GM19035 (cell line): ENCODE results near the gene SHANK2.

Experiments used
- ATAC-seq: cut with Tn5 transposase; IDR thresholded peaks from one replicate; pipeline ENCODE4 v1.9.1; 2021; ENCODE audit not compliant: unreplicated experiment

SHANK2 gene

DNA sequence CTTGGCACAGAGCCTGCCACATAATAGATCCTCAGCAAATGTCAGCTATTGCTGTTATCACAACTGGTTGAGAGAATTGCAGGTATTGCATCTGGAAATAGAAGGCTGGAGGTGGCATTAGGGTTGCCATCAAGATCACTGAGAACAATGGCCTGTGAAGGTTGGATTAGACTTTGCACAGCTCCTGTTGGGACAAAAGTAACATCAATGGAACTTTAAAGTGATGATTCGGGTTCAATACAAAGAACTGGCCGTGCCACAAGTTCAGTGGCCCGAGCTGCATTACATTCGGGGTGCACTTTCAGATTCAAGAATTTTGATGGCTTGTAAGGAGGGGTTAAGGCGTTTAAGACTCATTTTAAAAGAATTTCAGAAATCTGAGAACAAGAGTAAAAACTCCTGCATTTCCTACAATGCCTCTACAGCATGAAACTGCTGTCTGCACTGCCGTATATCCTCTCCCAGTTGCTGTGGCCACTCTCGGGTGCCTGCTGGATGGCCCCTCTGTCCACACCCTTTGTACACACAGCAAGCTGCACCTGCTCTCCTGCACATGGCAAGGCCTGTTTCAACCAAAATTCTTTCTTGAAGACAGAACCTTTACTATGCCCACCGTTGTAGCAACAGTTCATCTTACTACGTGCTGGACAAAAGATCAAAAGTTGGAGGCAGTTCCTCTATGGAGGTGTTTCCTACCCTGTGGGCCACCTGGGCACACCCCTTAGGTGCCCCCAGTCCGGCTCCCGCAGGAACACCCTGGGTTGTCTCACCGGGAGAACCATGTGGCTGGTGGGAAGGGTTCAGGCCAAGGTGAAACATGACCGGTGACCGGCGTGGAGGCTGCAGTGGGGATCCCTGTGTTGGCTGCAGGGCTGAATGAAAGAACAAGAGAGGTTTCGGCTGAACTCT is 17.5 kb upstream of the SHANK2 start:
- ATAC-seq = no peak

DNA sequence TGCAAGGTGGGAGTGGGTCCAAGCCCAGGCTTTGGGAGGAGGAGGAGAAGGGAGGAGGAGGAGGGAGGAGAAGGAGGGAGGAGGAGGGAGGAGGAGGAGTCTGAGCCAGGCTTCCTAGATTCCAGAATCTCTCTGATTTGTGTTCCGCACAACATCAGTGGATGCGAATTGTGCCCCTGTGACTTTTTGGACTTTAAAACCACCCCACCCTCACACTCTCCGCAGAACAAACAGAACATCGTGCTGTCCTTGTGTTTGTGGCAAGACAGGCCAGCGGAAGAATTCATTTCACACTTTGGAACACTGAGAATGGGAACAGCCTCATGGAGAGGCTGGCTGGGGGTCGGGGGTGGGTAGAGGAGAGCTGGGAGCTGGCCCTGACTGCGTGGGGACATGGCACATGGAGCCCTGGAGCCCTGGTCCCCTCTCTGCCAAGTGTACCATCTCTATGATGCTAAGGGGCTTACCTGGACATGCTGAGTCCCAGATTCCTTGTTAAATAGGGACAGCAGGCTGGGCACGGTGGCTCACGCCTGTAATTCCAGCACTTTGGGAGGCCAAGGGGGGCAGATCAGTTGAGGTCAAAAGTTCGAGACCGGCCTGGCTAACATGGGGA is 16.4 kb upstream of the SHANK2 start:
- no peak for ATAC-seq

DNA sequence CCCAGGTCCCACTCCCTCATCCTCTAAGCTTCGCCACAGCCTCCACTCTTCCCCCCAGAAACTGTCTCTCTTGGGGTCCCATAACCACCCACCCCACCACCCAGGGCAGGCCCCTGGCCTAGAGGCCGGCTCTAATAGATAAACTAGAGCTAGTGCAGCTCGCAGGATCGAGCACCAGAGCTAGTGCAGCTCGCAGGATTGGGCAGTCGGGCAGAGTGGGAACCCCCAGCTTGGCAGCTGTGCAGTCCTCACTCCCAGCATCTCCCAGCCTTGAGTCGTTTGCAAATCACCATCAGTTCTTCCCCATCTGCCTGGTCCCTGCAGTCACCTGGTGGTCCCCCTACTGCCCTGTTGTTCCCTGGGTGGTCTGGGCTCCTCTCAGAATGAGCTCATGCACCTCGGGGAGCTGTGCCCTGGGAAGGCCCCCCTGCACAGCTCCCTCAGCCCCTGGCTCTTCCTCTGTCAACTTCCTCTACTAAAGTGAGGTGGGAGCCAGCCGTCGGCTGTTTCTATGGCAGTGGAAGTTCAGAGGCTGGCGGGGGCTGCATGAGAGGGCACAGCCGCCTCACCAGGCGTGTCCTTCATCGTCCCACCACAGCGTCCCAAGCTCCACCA is 15.5 kb upstream of the SHANK2 start:
- no peak for ATAC-seq

- no peak for ATAC-seq
Measured at GRCh38 chr11:71266114-71266833, 13.9 kb upstream of the SHANK2 start.

DNA sequence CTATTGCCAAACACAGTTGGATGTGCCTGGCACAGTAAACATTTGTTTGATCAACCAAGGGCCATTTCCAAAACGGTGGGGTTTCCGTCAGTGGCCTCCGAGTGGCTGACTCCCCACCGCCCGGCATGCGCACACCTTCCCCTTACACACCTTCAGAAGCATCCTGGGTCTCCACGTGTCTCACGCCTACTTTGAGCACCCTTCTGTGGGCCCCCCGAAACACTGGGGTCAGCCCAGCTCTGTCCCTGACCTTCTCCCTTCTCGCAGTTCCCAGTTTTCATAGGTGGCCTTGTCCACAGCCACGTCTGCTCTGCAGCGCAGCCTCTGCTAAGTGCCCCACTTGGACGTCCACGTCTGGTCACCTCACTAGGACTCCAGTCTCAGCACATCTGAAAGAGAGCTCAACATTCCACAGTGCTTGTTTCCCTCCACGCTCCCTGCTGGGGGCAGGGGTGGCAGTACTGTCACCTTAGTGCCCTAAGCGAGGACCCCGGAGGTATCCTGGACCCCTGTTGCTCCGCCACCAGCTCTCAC is 13.2 kb upstream of the SHANK2 start:
- no peak for ATAC-seq

GRCh38 chr11:71263386-71263785 is 11.0 kb upstream of the SHANK2 start:
- no peak for ATAC-seq

DNA sequence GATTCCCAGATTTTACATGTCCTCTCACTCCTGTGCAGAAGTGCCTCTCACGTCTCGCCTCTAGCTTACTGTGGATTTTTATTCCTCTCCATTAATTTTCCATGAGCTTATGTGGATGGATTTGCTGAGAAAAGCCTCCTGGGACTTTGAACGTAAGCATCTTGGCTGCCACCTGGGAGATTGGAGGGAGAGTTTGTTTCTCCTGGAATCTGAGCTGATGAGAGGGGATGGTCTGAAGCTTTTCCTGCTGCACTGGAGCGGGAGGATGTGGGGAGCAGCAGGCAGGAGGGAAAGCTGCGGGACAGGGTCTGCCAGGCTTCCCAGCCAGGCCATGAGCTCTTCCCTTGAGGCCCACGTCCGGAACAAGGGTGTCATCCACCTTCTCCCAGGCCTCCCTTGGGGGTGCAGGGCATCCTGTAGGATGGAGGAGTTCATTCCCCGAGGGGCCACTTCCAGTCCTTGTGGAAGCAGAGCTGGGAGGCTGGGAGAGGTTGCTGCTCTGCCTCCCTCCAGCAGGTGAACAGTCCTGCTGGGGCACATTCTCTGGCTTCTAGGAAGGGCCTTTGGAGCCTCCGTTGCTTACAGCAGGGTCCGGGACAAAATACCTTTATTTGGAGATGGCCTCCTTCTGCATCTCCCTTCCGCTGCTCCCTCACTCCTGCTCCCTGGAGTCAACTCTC is 3.6 kb upstream of the SHANK2 start:
- ATAC-seq = no peak

GRCh38 chr11:71255323-71255722 is 2.9 kb upstream of the SHANK2 start:
- no peak for ATAC-seq

DNA sequence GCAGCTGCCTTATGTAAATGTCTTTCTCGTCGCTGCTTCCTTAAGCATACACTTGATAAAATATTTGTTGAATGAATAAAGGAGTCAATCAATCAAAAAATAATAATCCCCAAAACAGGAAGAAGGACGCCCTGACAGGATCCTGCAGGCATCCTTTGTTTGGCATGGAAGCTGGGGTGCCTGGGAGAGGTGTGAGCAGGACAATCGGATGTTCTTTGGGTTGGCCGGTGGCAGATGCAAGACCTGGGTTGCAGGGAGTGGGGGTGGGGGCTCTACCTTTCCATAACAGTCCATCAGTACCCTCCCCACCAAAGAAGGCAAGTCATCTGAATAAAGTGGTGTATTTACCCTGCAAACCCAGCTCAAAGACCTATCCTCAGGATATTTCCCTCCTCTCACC is 1.4 kb upstream of the SHANK2 start:
- ATAC-seq = no peak

- no peak for ATAC-seq
Measured at GRCh38 chr11:71252770-71253730, 673 bp upstream of the SHANK2 start.

GRCh38 chr11:71251761-71252268 is 562 bp downstream of the SHANK2 start:
- no peak for ATAC-seq

GRCh38 chr11:71251151-71251721 is 1.1 kb downstream of the SHANK2 start:
- ATAC-seq = no peak

DNA sequence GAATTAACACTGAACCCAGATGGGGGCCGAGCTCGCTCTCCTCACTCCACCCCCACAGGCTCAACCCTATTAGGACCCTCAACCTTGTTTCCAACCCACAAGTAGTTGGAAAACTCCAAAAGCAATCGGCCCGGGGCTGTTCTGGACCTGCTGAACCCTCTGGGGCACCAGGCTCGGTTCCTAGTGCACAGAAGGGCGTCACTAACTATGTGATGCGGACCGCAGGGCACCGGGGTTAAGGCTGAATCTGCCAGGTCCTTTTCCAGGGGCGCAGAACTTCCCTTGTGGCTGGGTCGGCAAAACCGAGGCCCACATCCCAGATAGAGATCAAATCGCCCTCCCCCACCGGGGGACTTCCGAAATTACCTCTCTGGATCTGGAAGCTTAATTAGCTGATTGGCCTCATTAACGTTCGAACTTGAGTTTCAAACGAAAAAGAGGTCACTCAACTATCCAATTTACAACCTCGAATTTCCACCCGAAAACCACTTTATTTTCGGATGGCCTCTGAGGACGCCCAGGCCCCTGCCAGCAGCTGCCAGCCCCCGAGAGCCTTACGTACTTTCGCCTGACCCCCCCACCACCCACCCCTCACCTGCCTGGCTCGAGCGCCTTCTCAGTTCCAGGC is 1.7 kb downstream of the SHANK2 start:
- no peak for ATAC-seq

GRCh38 chr11:71249301-71249700 is 3.1 kb downstream of the SHANK2 start:
- no peak for ATAC-seq

DNA sequence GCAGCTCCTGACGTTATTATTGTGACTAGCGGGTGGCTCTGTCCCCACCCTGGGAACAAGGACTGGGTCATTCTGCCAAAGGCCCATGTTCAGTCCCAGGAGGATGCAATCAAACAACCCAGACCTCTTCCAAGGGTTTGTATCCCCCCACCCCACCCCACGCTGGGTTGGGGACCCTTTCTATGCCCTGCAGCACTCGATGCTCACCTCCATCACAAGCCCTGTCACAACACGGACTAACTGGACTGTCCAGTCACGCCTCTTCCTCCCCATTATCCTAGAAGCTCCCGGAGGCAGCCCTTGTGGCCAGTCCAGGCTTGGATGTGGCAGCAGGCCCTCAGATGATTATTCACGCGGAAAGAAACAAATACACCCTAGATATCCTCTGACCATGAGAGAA is 3.7 kb downstream of the SHANK2 start:
- ATAC-seq = no peak

DNA sequence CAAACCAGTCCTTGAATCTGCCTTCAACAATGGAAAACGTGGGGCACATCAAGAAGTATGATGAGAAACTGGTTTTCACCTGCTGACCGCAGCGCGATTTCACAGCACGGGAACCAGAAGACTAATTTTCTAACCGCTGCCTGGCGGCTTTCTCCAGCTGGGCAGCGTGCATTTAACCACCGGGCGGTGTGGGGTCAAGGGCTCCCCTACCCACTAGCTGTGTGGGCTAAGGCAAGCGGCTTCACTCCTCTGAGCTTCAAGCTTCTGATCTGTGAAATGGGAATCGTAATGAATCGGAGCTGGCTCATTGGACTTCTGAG is 4.2 kb downstream of the SHANK2 start:
- no peak for ATAC-seq

DNA sequence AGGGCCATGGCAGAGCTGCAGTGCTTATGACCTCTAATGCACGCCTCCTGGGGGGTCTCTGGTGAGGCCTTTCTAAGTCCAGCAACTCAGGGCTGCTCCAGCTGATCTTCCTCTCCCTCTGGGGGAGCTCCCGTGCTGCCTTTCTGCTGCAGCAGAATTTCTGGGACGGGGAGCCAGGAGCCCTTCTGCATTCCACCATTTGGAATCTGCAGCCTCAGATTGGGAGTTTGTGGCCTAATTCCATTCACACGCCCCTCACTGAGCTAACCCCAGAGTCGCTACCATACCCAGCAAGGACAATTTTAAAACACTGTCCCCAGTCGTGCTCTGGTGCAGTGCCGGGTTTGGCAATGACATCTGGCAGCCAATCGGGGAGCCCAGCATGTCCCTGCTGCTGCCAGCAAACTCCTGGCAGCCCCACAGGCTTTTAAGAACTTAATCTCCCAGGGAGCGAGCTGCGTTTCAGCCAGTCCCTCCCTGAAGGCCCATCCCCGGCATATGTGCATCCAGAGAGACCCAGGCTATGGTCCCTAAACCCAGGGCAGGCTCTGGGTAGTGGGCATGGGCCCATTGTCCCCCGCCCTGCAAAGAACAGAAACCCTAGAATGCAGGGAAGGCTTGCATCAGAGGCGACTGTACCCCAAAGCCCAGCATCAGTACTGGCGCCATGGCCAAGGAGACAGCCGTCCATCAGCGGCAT is 4.7 kb downstream of the SHANK2 start:
- ATAC-seq = no peak

GRCh38 chr11:71246559-71246958 is 5.8 kb downstream of the SHANK2 start:
- no peak for ATAC-seq
